GM12865 (cell line): Measurements from ENCODE around the gene BLOC1S5.

Source experiments
- DNase-seq: peaks from one replicate; pipeline ENCODE4 v3.0.0; 2010; ENCODE audit warnings: low read depth
- H3K4me3 ChIP-seq: 2 replicates; pipeline ENCODE4 v1.5.1; 2011; ENCODE audit warnings: mild to moderate bottlenecking, low read depth, low read length, control low read depth
- TF ChIP-seq, protein P1 (sequence below): IDR thresholded peaks from 2 replicates; pipeline ENCODE4 v1.5.1; 2011; ENCODE audit warnings: low read length, control low read depth, low read depth, inconsistent platforms; ENCODE audit not compliant: insufficient read depth; ENCODE audit errors: missing control alignments

Gene BLOC1S5

DNA sequence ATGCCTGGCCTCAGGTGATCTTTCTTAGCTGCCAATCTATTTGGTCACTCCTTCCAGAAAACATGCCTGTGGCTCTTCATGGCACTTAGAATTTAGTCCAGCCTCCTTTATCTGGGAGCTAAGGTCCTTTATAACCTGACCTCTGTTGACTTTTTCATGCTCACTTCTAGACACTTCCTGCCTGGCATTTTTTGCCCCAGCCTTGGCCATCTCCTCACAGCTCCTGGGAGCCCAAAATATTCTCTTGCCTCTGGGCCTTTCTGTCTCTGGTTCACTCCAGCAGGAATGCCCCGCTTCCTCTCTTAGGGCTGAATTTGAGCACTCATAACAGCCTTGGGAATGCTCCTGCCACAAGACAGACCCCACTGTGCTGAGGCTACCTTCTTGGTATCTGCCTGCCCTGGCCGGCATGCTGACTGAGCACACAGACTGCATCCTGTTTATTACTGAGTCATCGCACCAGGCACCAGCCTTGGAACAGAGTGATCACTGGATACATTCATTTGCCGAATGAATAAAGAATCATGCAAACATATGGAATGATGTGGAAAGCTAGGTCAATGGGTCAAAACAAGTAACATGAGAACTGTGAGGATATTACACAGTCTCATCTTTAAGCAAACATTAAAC, 44.0 kb upstream of the BLOC1S5 start:
- TF ChIP-seq, protein P1, sequence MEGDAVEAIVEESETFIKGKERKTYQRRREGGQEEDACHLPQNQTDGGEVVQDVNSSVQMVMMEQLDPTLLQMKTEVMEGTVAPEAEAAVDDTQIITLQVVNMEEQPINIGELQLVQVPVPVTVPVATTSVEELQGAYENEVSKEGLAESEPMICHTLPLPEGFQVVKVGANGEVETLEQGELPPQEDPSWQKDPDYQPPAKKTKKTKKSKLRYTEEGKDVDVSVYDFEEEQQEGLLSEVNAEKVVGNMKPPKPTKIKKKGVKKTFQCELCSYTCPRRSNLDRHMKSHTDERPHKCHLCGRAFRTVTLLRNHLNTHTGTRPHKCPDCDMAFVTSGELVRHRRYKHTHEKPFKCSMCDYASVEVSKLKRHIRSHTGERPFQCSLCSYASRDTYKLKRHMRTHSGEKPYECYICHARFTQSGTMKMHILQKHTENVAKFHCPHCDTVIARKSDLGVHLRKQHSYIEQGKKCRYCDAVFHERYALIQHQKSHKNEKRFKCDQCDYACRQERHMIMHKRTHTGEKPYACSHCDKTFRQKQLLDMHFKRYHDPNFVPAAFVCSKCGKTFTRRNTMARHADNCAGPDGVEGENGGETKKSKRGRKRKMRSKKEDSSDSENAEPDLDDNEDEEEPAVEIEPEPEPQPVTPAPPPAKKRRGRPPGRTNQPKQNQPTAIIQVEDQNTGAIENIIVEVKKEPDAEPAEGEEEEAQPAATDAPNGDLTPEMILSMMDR = no peak
- no peak overlapping the region for H3K4me3 ChIP-seq
- no peak for DNase-seq

DNA sequence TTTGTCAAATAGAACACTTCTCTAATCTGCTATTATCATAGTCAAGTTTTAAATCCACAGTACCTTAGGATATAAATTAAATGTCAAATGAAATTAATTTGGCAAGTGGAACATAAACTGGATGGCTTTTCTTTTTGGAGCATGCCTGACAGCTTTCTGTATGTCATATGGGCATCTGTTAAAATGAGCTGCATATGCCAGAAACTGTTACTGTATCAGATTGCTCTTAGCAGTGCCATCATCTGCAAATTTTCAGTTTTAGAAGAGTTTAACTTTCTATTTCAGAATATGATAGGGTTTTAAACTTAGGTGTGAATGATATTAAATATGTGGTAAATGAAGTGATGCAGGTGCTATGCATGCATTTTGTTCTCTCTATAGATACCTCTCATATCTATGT, 41.6 kb upstream of the BLOC1S5 start:
- no peak overlapping the region for H3K4me3 ChIP-seq
- DNase-seq = no peak
- TF ChIP-seq, protein P1 = no peak

DNA sequence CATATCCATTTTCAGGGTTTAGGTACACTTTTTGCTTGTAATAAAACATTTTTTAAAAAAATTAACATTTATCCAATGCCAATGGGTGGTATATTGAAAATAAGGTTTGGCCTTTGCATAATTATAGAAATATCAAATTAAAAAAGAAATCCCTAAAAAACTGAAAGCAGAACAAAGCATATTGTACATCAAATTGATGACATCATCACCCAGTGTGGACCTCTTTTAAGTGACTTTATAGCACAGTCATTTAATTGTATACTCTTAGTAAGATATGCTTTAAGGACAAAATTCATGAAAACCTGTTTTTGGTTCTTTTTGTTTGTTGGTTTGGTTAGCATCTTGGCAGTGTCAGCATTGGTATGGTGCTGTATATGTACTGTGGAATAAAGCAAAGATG, 39.5 kb upstream of the BLOC1S5 start:
- TF ChIP-seq, protein P1 = no peak
- no peak for DNase-seq
- H3K4me3 ChIP-seq = no peak overlapping the region

DNA sequence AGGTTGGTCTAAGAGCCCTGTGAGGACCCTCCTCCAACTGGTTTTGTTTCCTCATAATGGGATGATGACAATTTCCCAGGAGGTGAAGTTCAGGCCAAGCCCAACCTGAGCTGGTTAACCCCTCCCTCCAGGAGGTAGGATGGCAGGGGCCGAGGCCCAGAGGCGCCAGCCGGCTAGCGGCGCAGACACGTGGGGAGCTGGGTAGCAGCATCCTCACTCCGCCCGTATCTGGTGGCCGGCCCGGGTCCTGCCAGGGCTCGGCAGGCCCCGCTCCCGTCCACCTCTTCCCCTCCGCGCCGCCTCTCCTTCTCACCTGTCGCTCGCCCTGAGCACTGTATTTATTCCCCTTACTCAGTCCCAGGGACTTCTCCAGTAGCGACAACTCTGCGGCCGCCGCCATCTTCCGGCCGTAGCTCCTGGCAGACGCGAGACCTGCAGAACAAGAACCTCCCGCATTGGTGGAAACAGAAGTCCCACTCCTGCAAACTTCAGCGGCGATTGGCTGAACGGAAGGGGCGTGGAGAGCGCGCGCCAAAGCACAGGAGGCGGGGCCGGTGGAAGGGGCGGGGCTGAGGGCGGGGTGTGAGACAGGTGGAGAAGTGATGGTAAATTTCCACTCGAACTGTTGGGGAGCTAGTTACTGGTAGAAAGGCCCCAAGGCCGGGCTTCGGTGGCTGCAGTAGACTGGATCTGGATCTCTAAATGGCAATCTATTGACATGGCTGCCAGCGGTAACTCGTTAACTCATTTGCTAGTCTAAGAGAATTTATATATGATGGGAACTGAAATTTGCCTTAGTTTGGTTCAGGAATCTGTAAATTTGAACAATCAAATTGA, 38.2 kb upstream of the BLOC1S5 start, which contains the start of gene EEF1E1:
TSS of gene EEF1E1 (minus strand) at position 427 of the 837 bp plus-strand sequence. CDS start at position 400, 27 bp downstream.
- H3K4me3 ChIP-seq = peak within 1 kb of the TSS; percentile 99
- TF ChIP-seq, protein P1 = no peak
- DNase-seq = peak; percentile 96

DNA sequence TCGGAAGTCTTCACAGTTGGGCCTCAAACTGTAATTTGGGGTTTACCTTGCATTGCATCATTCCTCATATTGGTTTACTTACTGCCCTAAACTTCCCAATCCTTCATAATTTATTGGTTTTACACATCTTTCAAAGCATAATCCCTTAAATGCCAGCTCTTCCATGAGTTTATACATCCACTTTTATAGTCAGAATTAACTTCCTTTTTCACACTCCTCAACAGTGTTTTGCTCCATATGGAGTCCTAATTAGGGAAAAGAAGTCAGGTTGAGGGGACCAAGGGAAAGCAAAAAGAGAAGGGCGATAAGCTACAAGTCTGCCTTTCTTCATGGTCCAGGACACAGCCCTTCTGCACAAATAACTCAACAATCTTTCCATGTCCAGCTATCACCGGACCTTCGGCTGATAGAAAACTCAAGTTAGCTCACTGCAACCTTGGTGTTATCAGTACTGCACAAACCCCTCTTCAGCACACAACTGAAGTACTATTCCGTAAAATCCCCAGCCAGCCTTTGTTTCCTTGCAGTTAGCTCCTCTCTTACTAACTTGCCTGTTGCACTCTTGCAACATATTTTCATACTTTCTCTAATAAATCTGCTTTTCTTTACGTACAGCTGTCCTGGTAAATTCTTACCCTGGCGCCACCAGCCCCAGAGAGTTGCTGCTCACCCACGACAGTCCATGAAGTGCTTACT, 36.1 kb upstream of the BLOC1S5 start:
- TF ChIP-seq, protein P1 = no peak
- DNase-seq = no peak
- H3K4me3 ChIP-seq = no peak overlapping the region

DNA sequence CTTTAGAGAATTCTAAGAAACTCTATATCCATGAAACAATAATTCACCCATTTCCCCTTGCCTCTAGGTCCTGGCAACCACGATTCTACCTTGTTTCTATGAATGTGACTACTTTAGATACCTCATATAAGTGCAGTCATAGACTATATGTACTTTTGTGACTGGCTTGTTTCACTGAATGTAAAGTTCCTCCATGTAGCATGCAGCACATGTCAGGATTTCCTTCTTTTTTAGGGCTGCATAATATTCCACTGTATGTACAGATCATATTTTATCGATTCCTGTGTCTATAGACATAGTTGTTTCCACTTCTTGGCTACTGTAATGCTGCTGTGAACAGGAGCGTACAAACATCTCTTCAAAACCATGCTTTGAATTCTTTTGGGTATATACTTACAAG, 26.5 kb upstream of the BLOC1S5 start:
- TF ChIP-seq, protein P1 = no peak
- no peak overlapping the region for H3K4me3 ChIP-seq
- no peak for DNase-seq
